GM12878 (cell line): Measurements from ENCODE around the gene CATSPER1. TPM values are rescaled to one million over a fixed set of nuclear protein-coding genes. Genes with fewer than 3 reads are reported as not detected.

Experiments
- ATAC-seq: fragments of 200-7000 bp; cut with Tn5 transposase; 3 replicates; pipeline ENCODE4 v1.9.1; 2020; ENCODE audit warnings: mild to moderate bottlenecking, moderate library complexity
- BruUV-seq: library from RNA; stranded (reverse); fragments of 400-500 nt; replicated peaks from 2 replicates; lab custom pipeline; 2021; lab: Mats Ljungman, UMichigan
- CTCF ChIA-PET: fragments of 300-600 bp; sonication (Branson Sonifier 250); formaldehyde crosslinking; extraction: SDS; loops from one replicate; lab custom pipeline; 2021; ENCODE audit warnings: inconsistent platforms; lab: Yijun Ruan, JAX
- POLR2A ChIA-PET: fragments of 350-600 bp; formaldehyde crosslinking; extraction: SDS; loops from one replicate; lab custom pipeline; 2021; ENCODE audit warnings: inconsistent platforms; lab: Charles Lee
- RAD21 ChIA-PET: fragments of 300-600 bp; sonication (Branson Sonifier 250); formaldehyde crosslinking; loops from one replicate; lab custom pipeline; 2023; ENCODE audit warnings: antibody characterized with exemption; ENCODE audit not compliant: unreplicated experiment; lab: Charles Lee
- SMC1A ChIA-PET: fragments of 300-600 bp; sonication (Branson Sonifier 250); formaldehyde crosslinking; loops from one replicate; lab custom pipeline; 2023; ENCODE audit not compliant: unreplicated experiment, uncharacterized antibody; lab: Charles Lee
- DNase-seq: peaks from one replicate; pipeline ENCODE4 v3.0.0-alpha.2; 2011; ENCODE audit warnings: low read depth, low spot score
- FAIRE-seq: peaks from 3 replicates; lab custom pipeline; 2011; peaks lifted over from hg19 to GRCh38; lab: Jason Lieb, UNC
- H2AFZ ChIP-seq: 2 replicates; pipeline ENCODE4 v1.6.0; 2011; ENCODE audit warnings: low read depth, low read length, control low read depth; ENCODE audit not compliant: control insufficient read depth
- H3K27ac ChIP-seq: 2 replicates; pipeline ENCODE4 v1.5.1; 2011; ENCODE audit warnings: control low read depth; ENCODE audit not compliant: control insufficient read depth, insufficient read depth
- H3K27me3 ChIP-seq, 2 experiments: replicated peaks in 1 of 2; 2 replicates each; pipeline versions ENCODE4 v1.6.0 to v1.6.1; 2011; ENCODE audit warnings: low read length in 1 of 2; ENCODE audit not compliant: control insufficient read depth in 2 of 2, insufficient read depth in 2 of 2
- H3K36me3 ChIP-seq, 2 experiments: 2 replicates each; pipeline ENCODE4 v1.5.1; 2011; ENCODE audit warnings: low read length in 1 of 2; ENCODE audit not compliant: control insufficient read depth in 2 of 2, insufficient read depth in 2 of 2
- H3K4me1 ChIP-seq: 2 replicates; pipeline ENCODE4 v1.6.1; 2011; ENCODE audit warnings: mild to moderate bottlenecking, low read length, moderate library complexity, mixed read lengths; ENCODE audit not compliant: control insufficient read depth, insufficient read depth
- H3K4me2 ChIP-seq: 2 replicates; pipeline ENCODE4 v1.6.0; 2011; ENCODE audit warnings: control low read depth; ENCODE audit not compliant: control insufficient read depth, insufficient read depth
- H3K4me3 ChIP-seq: fragments of 200-600 bp; sonication (generic); 2 replicates; pipeline ENCODE4 v1.5.1; 2016
- H3K79me2 ChIP-seq: 2 replicates; pipeline ENCODE4 v1.6.0; 2011; ENCODE audit warnings: low read length; ENCODE audit not compliant: control insufficient read depth, insufficient read depth
- H3K9ac ChIP-seq: 2 replicates; pipeline ENCODE4 v1.8.0; 2011; ENCODE audit warnings: low read length, control low read depth, mixed read lengths; ENCODE audit not compliant: control insufficient read depth, insufficient read depth
- H3K9me3 ChIP-seq: replicated peaks from 3 replicates; pipeline ENCODE4 v1.5.1; 2011; ENCODE audit warnings: mild to moderate bottlenecking, low read length; ENCODE audit not compliant: control insufficient read depth, insufficient read depth
- H4K20me1 ChIP-seq: 2 replicates; pipeline ENCODE4 v1.6.0; 2011; ENCODE audit not compliant: control insufficient read depth, insufficient read depth
- ATF7 ChIP-seq: fragments of 450-650 bp; IDR thresholded peaks from 2 replicates; pipeline ENCODE4 v1.6.1; 2016; ENCODE audit warnings: low read depth, mild to moderate bottlenecking
- BMI1 ChIP-seq: fragments of 450-650 bp; IDR thresholded peaks from 2 replicates; pipeline ENCODE4 v1.6.1; 2016; ENCODE audit warnings: mild to moderate bottlenecking, moderate library complexity, borderline replicate concordance
- CBFB ChIP-seq: IDR thresholded peaks from 2 replicates; pipeline ENCODE4 v1.6.1; 2016; ENCODE audit warnings: antibody characterized with exemption, low read depth
- CBX5 ChIP-seq: sonication (generic); IDR thresholded peaks from 2 replicates; pipeline ENCODE4 v1.6.1; 2016; ENCODE audit warnings: low read depth, moderate library complexity, mild to moderate bottlenecking, inconsistent platforms
- CHD2 ChIP-seq: IDR thresholded peaks from 2 replicates; pipeline ENCODE4 v1.6.1; 2011; ENCODE audit warnings: low read depth, low read length, improper control_type of control experiment, borderline replicate concordance
- DPF2 ChIP-seq: fragments of 450-650 bp; IDR thresholded peaks from 2 replicates; pipeline ENCODE4 v1.6.1; 2017; ENCODE audit warnings: mild to moderate bottlenecking
- FOXM1 ChIP-seq: IDR thresholded peaks from 2 replicates; pipeline ENCODE4 v1.6.1; 2012; ENCODE audit warnings: low read depth, mild to moderate bottlenecking, inconsistent platforms, low read length, moderate library complexity
- NBN ChIP-seq: fragments of 450-650 bp; IDR thresholded peaks from 2 replicates; pipeline ENCODE4 v1.6.1; 2016
- POLR2A ChIP-seq: IDR thresholded peaks from 2 replicates; pipeline ENCODE4 v1.6.1; 2011; ENCODE audit warnings: low read depth, mild to moderate bottlenecking, low read length
- RCOR1 ChIP-seq: conservative IDR thresholded peaks from 2 replicates; pipeline ENCODE4 v1.6.1; 2012; ENCODE audit warnings: low read depth, low read length, improper control_type of control experiment
- RELA ChIP-seq: fragments of 450-650 bp; IDR thresholded peaks from 2 replicates; pipeline ENCODE4 v1.8.0; 2014; ENCODE audit warnings: borderline replicate concordance; ENCODE audit not compliant: partially characterized antibody
- STAT1 ChIP-seq: fragments of 450-650 bp; conservative IDR thresholded peaks from 2 replicates; pipeline ENCODE4 v1.6.1; 2014; ENCODE audit warnings: antibody characterized with exemption, mild to moderate bottlenecking
- WGBS: methylation state at CpG from one replicate; pipeline ENCODE4 v1.1.6; 2016; ENCODE audit warnings: low lambda C conversion rate; ENCODE audit not compliant: insufficient replicate concordance, insufficient coverage; ENCODE audit errors: missing lambda C conversion rate; 5-methylcytosine and 5-hydroxymethylcytosine counted together
- in situ Hi-C: fragments of 300-500 bp; cut with MboI; formaldehyde crosslinking; loops from 9 replicates; pipeline ENCODE4 v1.14.3; 2018; ENCODE audit warnings: mixed read lengths
- intact Hi-C: fragments of 100-400 bp; cut with micrococcal nuclease; formaldehyde crosslinking; loops from one replicate; pipeline ENCODE4 v1.14.2; 2022; ENCODE audit not compliant: unreplicated experiment
- polyA plus RNA-seq, 11 experiments: library from polyadenylated mRNA; depleted of rRNA in 4 of 11; unstranded in 6 of 11; stranded (reverse) in 5 of 11; fragments of >200 nt; fragmentation: Nextera tagmentation in 4 of 11; fragmentation: Illumina TruSeq in 1 of 11; extraction: Ambion mirVana in 4 of 11; extraction: Trizol in 1 of 11; gene quantifications; 1 replicate in 1 of 11; 2 replicates in 10 of 11; pipeline versions ENCODE4 v1.2.1 to v1.2.3, GENCODE V29; 2011 to 2016; ENCODE audit warnings: inconsistent platforms in 2 of 11, missing spikeins in 2 of 11, low read depth in 1 of 11
- total RNA-seq, 4 experiments: library from RNA; depleted of rRNA in 3 of 4; stranded (reverse); fragments of >200 nt in 3 of 4; fragmentation: Illumina TruSeq in 1 of 4; extraction: Trizol in 1 of 4; gene quantifications; 2 replicates each; pipeline versions ENCODE4 v1.2.1 to v1.2.3, GENCODE V29; 2013 to 2021

The CATSPER1 gene
- total and polyA plus RNA-seq, 10 of the 15 experiments (the other 5 are each of a cell fraction or from before 2014, with no cell fraction given), result 0.02 to 0.05 TPM; not detected in 8

DNA sequence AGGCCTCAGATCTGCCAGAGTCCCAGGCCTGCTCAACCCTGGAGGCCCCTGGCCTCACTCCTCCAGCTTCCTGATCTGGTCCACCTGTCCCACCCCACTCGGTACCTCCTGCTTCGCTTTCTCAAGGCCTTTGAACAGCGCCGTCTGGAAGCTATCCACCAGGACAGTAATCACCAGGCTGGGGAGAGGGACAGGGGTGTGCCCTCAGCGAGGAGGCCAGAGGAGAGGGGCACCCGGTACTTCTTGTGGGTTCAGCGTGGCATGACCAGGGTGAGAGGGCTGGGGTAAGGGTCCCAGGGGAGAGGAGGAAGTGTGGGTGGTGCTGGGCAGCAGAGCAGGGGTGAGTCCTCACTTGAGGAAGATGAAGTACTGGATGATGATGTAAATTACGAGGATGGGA lies 6.1 kb downstream of the CATSPER1 start:
- ChIA-PET POLR2A (no interaction called here), RAD21 (no interaction called here), CTCF (interaction anchor here (1.1 to 2.2 kb wide), 3 partner anchors 25 to 115 kb away, joined by 4 to 5 read pairs (median 4); no protein-coding TSS in a partner anchor), SMC1A (no interaction called here)
- 0 out of 4 replicates have a peak, but pooled peaks cover 0 to 3% of the 10 kb centered on the region in 2 experiments for H3K27me3 ChIP-seq
- no peak overlapping the region for H2AFZ ChIP-seq
- no peak overlapping the region for H3K4me3 ChIP-seq
- H3K36me3 ChIP-seq, result no peaks in the 10 kb centered on the region
- H3K79me2 ChIP-seq, result no peaks in the 10 kb centered on the region
- TF ChIP-seq ATF7 (no peak), RELA (no peak), STAT1 (no peak), FOXM1 (no peak), RCOR1 (no peak), CBFB (no peak), CHD2 (no peak), CBX5 (no peak), POLR2A (no peak), DPF2 (no peak), BMI1 (no peak), NBN (no peak)
- no peak overlapping the region for H3K9ac ChIP-seq
- no peak overlapping the region for H3K27ac ChIP-seq
- no TSS peak for BruUV-seq
- ATAC-seq (no peak), DNase-seq (no peak), FAIRE-seq (no peak)
- H3K9me3 ChIP-seq, result no peaks in the 10 kb centered on the region
- H3K4me2 ChIP-seq, result no peak overlapping the region
- 43% methylated on average over 8 of the region's 8 CpGs for WGBS
- no peaks in the 10 kb centered on the region for H4K20me1 ChIP-seq
- H3K4me1 ChIP-seq, result no peaks in the 10 kb centered on the region
- intact Hi-C loops, result no loop called here
- in situ Hi-C loops, result no loop called here
